NB4 (cell line): ENCODE results near the gene ZBTB4.

Source experiments
- POLR2A ChIP-seq: IDR thresholded peaks from 2 replicates; pipeline ENCODE4 v1.6.1; 2011; ENCODE audit warnings: mild to moderate bottlenecking; ENCODE audit not compliant: insufficient read length; ENCODE audit errors: extremely low read depth
- TF ChIP-seq, protein P1 (sequence below): IDR thresholded peaks from one replicate; pipeline ENCODE4 v1.5.1; 2012; ENCODE audit warnings: low read depth, low read length

DNA sequence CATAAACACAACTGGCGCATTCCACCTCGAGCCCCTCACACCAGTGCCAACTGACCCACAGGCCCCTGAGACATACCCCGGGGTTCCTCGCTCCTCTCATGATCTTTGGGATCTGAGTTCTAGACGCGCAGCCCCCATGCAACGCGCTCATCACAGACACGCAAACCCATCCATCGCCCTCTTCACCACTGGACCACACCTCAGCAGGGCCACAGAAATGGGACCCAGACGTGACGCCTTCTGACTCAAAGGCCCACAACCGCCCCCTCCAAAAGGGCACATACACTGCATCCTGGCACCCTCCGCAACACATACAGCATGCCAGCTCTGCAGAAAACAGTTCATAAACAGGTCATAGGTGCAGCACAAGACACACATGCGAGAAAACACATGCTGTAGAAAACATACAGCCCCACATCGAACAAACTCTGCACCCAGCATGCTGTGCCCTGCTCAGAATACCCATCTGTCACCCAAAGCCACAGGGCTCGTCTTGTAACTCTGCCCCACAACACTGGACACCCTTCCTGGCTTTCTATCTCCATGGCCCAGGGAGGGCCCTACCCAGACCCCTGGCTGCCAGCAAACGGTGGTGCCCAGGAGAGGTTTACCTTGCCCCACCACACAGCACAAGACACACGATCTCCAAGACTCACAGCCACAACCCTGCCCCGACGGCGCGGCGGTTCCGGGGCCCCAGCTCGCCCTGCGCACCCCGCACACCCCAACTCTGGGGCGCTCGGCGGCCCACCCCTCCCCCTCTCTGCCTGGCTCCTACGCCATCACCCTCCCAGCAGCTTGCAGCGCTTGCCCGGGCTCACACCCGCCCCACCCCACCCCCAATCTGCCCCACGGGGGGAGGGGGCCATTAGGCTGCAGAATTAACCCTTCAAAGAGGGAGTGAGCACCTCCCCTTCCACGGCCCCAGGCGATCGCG lies 887 bp downstream of the ZBTB4 start:
- TF ChIP-seq, protein P1, sequence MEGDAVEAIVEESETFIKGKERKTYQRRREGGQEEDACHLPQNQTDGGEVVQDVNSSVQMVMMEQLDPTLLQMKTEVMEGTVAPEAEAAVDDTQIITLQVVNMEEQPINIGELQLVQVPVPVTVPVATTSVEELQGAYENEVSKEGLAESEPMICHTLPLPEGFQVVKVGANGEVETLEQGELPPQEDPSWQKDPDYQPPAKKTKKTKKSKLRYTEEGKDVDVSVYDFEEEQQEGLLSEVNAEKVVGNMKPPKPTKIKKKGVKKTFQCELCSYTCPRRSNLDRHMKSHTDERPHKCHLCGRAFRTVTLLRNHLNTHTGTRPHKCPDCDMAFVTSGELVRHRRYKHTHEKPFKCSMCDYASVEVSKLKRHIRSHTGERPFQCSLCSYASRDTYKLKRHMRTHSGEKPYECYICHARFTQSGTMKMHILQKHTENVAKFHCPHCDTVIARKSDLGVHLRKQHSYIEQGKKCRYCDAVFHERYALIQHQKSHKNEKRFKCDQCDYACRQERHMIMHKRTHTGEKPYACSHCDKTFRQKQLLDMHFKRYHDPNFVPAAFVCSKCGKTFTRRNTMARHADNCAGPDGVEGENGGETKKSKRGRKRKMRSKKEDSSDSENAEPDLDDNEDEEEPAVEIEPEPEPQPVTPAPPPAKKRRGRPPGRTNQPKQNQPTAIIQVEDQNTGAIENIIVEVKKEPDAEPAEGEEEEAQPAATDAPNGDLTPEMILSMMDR = no peak
- TF ChIP-seq POLR2A = no peak
